Ovary (tissue), 3 donors: ENCODE data around the gene RPS2.

ENCODE experiments used
- EP300 ChIP-seq: sonication (generic); formaldehyde crosslinking; IDR thresholded peaks from one replicate; pipeline ENCODE4 v1.6.1; 2017; ENCODE audit warnings: antibody characterized with exemption
- POLR2A ChIP-seq: fragments of 450-650 bp; IDR thresholded peaks from one replicate; pipeline ENCODE4 v1.6.1; 2017; ENCODE audit warnings: antibody characterized with exemption, mild to moderate bottlenecking, moderate library complexity
- TF ChIP-seq, protein P1 (sequence below), 3 donors: fragments of 450-650 bp in 2 of 3; fragments of 200-600 bp in 1 of 3; IDR thresholded peaks; one replicate each; pipeline versions ENCODE4 v1.5.1 to v1.8.0; 2016 to 2022; ENCODE audit warnings: antibody characterized with exemption in 3 of 3, mild to moderate bottlenecking in 1 of 3
- donor health status: DM: no; HTN: no; CAD: no.

DNA sequence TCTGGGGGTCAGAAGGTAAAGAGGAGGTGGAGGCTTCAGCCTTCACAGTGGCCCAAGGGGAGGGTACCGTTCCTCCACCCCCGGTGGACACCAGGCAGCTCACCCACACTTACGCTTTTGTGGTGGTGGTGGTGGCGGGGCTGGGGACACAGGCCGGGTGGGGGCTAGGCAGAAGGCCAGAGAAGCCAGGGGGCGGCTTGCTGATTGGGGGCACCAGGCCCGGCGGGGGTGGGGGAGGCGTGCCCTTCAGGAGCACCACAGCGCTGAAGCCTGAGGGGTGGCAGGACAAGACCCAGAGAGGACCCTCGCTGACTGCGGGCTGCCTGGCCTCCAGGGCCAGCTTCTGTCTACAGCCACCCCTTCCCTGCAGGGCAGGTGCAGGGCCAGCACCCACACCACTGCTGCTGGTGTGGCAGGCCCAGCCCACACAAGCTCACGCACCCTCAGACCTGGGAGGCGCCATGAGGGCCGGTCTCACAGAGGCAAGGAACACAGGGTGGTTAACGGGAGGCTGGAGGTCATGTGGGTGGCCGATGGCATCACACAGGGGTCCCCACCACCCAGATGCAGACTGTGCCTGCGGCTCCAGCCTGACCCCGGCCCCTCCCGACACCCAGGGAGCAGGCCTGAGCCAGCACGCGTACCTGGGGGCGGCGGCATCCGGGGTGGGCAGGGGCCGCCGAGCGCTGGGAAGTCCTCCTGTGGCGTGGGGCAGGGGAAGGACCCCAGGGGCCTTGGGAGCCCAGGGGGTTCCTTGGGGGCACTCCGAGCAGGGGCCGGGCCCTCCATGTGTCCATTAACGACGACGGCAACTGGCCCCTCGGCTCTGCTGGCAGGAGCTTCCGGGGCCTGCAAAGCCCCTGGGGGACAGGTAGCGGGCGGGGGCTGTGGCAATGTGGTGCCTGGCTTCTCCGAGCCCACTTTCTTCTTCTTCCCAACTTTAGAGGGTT lies 34.5 kb upstream of the RPS2 start:
- TF ChIP-seq POLR2A: no peak
- TF ChIP-seq, protein P1, sequence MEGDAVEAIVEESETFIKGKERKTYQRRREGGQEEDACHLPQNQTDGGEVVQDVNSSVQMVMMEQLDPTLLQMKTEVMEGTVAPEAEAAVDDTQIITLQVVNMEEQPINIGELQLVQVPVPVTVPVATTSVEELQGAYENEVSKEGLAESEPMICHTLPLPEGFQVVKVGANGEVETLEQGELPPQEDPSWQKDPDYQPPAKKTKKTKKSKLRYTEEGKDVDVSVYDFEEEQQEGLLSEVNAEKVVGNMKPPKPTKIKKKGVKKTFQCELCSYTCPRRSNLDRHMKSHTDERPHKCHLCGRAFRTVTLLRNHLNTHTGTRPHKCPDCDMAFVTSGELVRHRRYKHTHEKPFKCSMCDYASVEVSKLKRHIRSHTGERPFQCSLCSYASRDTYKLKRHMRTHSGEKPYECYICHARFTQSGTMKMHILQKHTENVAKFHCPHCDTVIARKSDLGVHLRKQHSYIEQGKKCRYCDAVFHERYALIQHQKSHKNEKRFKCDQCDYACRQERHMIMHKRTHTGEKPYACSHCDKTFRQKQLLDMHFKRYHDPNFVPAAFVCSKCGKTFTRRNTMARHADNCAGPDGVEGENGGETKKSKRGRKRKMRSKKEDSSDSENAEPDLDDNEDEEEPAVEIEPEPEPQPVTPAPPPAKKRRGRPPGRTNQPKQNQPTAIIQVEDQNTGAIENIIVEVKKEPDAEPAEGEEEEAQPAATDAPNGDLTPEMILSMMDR (IDR thresholded peaks at IDR 0.05): no peak
- TF ChIP-seq EP300: no peak
